NCI-H524 (cell line): ENCODE results near the gene REC114.
A peak's percentile ranks its signal among the peaks of the same experiment; 100 is the strongest.
"Not testable (repeated sequence)": the region's sequence is repeated elsewhere in the genome, so short reads cannot be mapped to it uniquely, and the experiment has no call there.

Source experiments
- DNase-seq, 2 experiments: peaks; one replicate each; lab custom pipeline; 2025; lab: John Stamatoyannopoulos, UW

REC114 gene

GRCh38 chr15:73442968-73443367, at the start of gene REC114:
TSS of gene REC114 (plus strand) at chr15:73443164. CDS start at chr15:73443186, 22 bp downstream.
- DNase-seq, result no peak

- no peak for DNase-seq
Measured at GRCh38 chr15:73393336-73393735, 49.6 kb upstream of the REC114 start.

GRCh38 chr15:73394782-73395181, 48.2 kb upstream of the REC114 start:
- peak in 1 of 2 experiments; percentile 14 for DNase-seq

GRCh38 chr15:73395671-73396070, 47.3 kb upstream of the REC114 start:
- no peak for DNase-seq

- peak; percentile 79 to 93 for DNase-seq
Measured at GRCh38 chr15:73397461-73397860, 45.5 kb upstream of the REC114 start.

GRCh38 chr15:73398861-73399260, 44.1 kb upstream of the REC114 start:
- no peak for DNase-seq

GRCh38 chr15:73400222-73400621, 42.7 kb upstream of the REC114 start:
- not testable (repeated sequence) for DNase-seq

GRCh38 chr15:73403171-73403570, 39.8 kb upstream of the REC114 start:
- DNase-seq, result no peak

GRCh38 chr15:73414876-73415275, 28.1 kb upstream of the REC114 start:
- peak in 1 of 2 experiments; percentile 49 for DNase-seq

GRCh38 chr15:73424506-73424905, 18.5 kb upstream of the REC114 start:
- DNase-seq, result no peak

GRCh38 chr15:73425510-73425909, 17.5 kb upstream of the REC114 start:
- no peak for DNase-seq

- DNase-seq, result no peak
Measured at GRCh38 chr15:73426323-73426994, 16.5 kb upstream of the REC114 start.

- not testable (repeated sequence) for DNase-seq
Measured at GRCh38 chr15:73431329-73431728, 11.6 kb upstream of the REC114 start.

- DNase-seq, result no peak
Measured at GRCh38 chr15:73433873-73434272, 9.1 kb upstream of the REC114 start.

- no peak for DNase-seq
Measured at GRCh38 chr15:73436613-73437012, 6.4 kb upstream of the REC114 start.

GRCh38 chr15:73437543-73438109, 5.3 kb upstream of the REC114 start:
- DNase-seq, result no peak

- DNase-seq, result no peak
Measured at GRCh38 chr15:73438651-73439050, 4.3 kb upstream of the REC114 start.

GRCh38 chr15:73440571-73440970, 2.4 kb upstream of the REC114 start:
- DNase-seq, result peak; percentile 96 to 97

GRCh38 chr15:73442421-73442820, 543 bp upstream of the REC114 start:
- peak; percentile 96 to 99 for DNase-seq

GRCh38 chr15:73447471-73447870, 4.5 kb downstream of the REC114 start:
- DNase-seq, result not testable (repeated sequence)

- DNase-seq, result not testable (repeated sequence)
Measured at GRCh38 chr15:73448158-73448758, 5.3 kb downstream of the REC114 start.

GRCh38 chr15:73449980-73450379, 7.0 kb downstream of the REC114 start:
- DNase-seq, result not testable (repeated sequence)

GRCh38 chr15:73454096-73454495, 11.1 kb downstream of the REC114 start:
- no peak for DNase-seq
